ENCODE measurements around the gene CLPSL2. TPM values are rescaled to one million over a fixed set of nuclear protein-coding genes. Genes with fewer than 3 reads are reported as not detected.

The CLPSL2 gene
- polyA plus RNA-seq, 1 donor = not detected

GRCh38 chr6:35747877-35748276, 28.5 kb upstream of the CLPSL2 start:
- no peak for DNase-seq

GRCh38 chr6:35750557-35750956, 25.8 kb upstream of the CLPSL2 start:
- no peak for DNase-seq

GRCh38 chr6:35751594-35751993, 24.8 kb upstream of the CLPSL2 start:
- no peak for DNase-seq

GRCh38 chr6:35752330-35752729, 24.1 kb upstream of the CLPSL2 start:
- DNase-seq = no peak

GRCh38 chr6:35754452-35755277, 21.7 kb upstream of the CLPSL2 start:
- DNase-seq = no peak

- DNase-seq = no peak
Measured at GRCh38 chr6:35755278-35755924, 21.0 kb upstream of the CLPSL2 start.

- DNase-seq = no peak
Measured at GRCh38 chr6:35757456-35758123, 18.8 kb upstream of the CLPSL2 start.

- DNase-seq = no peak
Measured at GRCh38 chr6:35759426-35759825, 17.0 kb upstream of the CLPSL2 start.

GRCh38 chr6:35765739-35766138, 10.7 kb upstream of the CLPSL2 start:
- no peak for DNase-seq

GRCh38 chr6:35769211-35769610, 7.2 kb upstream of the CLPSL2 start:
- no peak for DNase-seq

- DNase-seq = no peak
Measured at GRCh38 chr6:35771343-35771627, 5.1 kb upstream of the CLPSL2 start.

- DNase-seq = no peak
Measured at GRCh38 chr6:35774116-35774794, 2.1 kb upstream of the CLPSL2 start.

- DNase-seq = no peak
Measured at GRCh38 chr6:35775031-35775430, 1.4 kb upstream of the CLPSL2 start.

- DNase-seq = no peak
Measured at GRCh38 chr6:35777356-35778102, 1.1 kb downstream of the CLPSL2 start.

GRCh38 chr6:35778437-35778836, 2.0 kb downstream of the CLPSL2 start:
- no peak for DNase-seq

- no peak for DNase-seq
Measured at GRCh38 chr6:35780719-35781118, 4.3 kb downstream of the CLPSL2 start, which contains the start of gene CLPSL1. CLPSL1 (plus strand) TSS chr6:35781019; CDS start chr6:35781111, 92 bp downstream.

- no peak for DNase-seq
Measured at GRCh38 chr6:35781290-35781689, 4.9 kb downstream of the CLPSL2 start.

GRCh38 chr6:35782424-35782823, 6.0 kb downstream of the CLPSL2 start:
- no peak for DNase-seq

- DNase-seq = no peak
Measured at GRCh38 chr6:35784200-35784599, 7.8 kb downstream of the CLPSL2 start.

- no peak for DNase-seq
Measured at GRCh38 chr6:35786272-35786671, 9.9 kb downstream of the CLPSL2 start.

- DNase-seq = no peak
Measured at GRCh38 chr6:35786810-35787209, 10.4 kb downstream of the CLPSL2 start.
